Psoas muscle (tissue), 8 donors: ENCODE data around the gene OTOG. TPM values are rescaled to one million over a fixed set of nuclear protein-coding genes. Genes with fewer than 3 reads are reported as not detected.

Experiments
- ATAC-seq, 4 donors: fragments of 200-7000 bp; cut with Tn5 transposase; one replicate each; pipeline ENCODE4 v1.9.1; 2020; ENCODE audit warnings: moderate library complexity in 3 of 4, mild to moderate bottlenecking in 2 of 4
- DNase-seq, 2 donors: peaks; one replicate each; pipeline ENCODE4 v3.0.0-alpha.2; 2020
- H3K27ac ChIP-seq: fragments of 200-600 bp; one replicate; pipeline ENCODE4 v1.8.0; 2022
- H3K27me3 ChIP-seq, 3 donors: fragments of 200-600 bp in 1 of 3; one replicate each; pipeline versions ENCODE4 v1.6.1 to v1.8.0; 2013 to 2022; ENCODE audit warnings: low read length in 2 of 3, mild to moderate bottlenecking in 2 of 3, moderate library complexity in 1 of 3; ENCODE audit not compliant: insufficient read depth in 3 of 3
- H3K36me3 ChIP-seq, 2 donors: fragments of 200-600 bp in 1 of 2; one replicate each; pipeline versions ENCODE4 v1.6.1 to v1.8.0; 2013 to 2022; ENCODE audit warnings: low read depth in 1 of 2, mild to moderate bottlenecking in 1 of 2, moderate library complexity in 1 of 2; ENCODE audit not compliant: insufficient read depth in 1 of 2
- H3K4me1 ChIP-seq: fragments of 200-600 bp; one replicate; pipeline ENCODE4 v1.8.0; 2022
- H3K4me3 ChIP-seq: fragments of 200-600 bp; one replicate; pipeline ENCODE4 v1.8.0; 2022; ENCODE audit warnings: mild to moderate bottlenecking
- H3K9me3 ChIP-seq: fragments of 200-600 bp; one replicate; pipeline ENCODE4 v1.8.0; 2022
- WGBS, 3 donors: extraction: QIAGEN DNeasy Blood & Tissue Kit; methylation state at CpG; one replicate each; pipeline versions ENCODE4 v1.1.6 to v1.1.7; 2013; 5-methylcytosine and 5-hydroxymethylcytosine counted together
- intact Hi-C, 2 donors: fragments of 100-400 bp; cut with DNase I; formaldehyde crosslinking; loops; one replicate each; pipeline versions ENCODE4 v1.11.0 to v1.14.2; 2022
- polyA plus RNA-seq, 3 donors: library from polyadenylated mRNA; stranded (reverse); fragments of 200-250 nt; gene quantifications; one replicate each; pipeline ENCODE4 v1.2.3, GENCODE V29; 2013
- total RNA-seq, 4 donors: library from RNA; stranded (reverse); fragmentation: NEBNext Ultra II Directional in 2 of 4; extraction: Animal tissue kit (Norgen Biotek cat#: 25700) in 2 of 4; gene quantifications; one replicate each; pipeline versions ENCODE4 v1.2.1 to v1.2.4, GENCODE V29; 2021 to 2023
- TF ChIP-seq, protein P1 (sequence below): fragments of 200-600 bp; IDR thresholded peaks from one replicate; pipeline ENCODE4 v1.8.0; 2022; ENCODE audit warnings: antibody characterized with exemption
- donor health status: healthy with polysubstance abuse.
- donor health status: DM: no; HTN: no; CAD: no; lungs with moderate emphysema.
- donor health status: Bipolar disorder and iron deficiency.
- donor health status: healthy.
- donor health status: DM: yes; HTN: yes; CAD: no.
- donor health status: DM: no; HTN: no; CAD: no.
- donor health status: DM: no; HTN: no; CAD: no.
- donor health status: DM: yes; HTN: yes; CAD: no.

OTOG gene
- total and polyA plus RNA-seq, 7 donors, result not detected

DNA sequence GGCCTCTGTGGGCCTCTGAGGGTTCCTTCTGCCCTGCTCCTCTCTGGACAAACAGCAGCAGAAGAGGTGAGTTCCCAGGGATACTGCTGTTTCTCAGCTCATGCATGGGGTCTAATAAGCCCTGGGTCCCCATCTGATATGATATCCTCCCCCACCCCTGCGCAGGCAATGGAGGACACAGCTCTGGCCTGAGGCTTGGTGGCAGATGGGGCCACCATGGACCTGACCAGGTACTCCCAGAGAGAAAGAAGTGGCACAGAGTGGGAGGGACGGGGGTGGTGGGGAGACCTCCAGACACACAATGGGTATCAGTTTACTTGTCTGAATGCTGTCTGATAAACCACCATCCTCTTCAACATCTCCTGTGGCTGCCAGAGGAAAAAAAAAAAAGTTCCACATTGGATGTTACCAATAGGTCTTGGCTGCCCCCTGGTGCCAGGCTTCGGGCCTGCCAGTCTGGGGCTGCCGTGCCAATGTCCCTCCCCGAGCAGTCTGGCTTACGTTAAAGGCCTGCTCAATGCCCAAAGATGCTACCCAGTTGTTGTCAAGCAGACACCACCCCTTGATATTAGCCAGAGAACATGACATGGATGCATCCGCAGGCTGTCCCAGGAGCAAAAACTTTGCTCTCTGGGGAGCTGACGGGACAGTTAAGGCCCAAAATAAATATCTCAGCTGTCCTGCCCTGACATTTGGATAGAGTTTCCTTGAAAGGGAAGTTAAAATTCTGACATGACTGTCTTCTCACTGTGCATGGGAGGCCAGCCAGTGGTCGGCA, 42.5 kb upstream of the OTOG start:
- Histone ChIP-seq H3K9me3 (no peaks in the 10 kb centered on the region), H3K4me1 (no peaks in the 10 kb centered on the region), H3K4me3 (no peak overlapping the region), H3K27ac (peak overlapping the region; percentile 18), H3K36me3 (no peaks in the 10 kb centered on the region), H3K27me3 (no peaks in the 10 kb centered on the region)
- peak; percentile 88 to 97 (median 90) for ATAC-seq
- intact Hi-C loops, result loop anchor here (1.0 to 2.0 kb wide), 4 partner anchors 120 to 276 kb away; no protein-coding TSS in a partner anchor
- 17 to 27% (median 22%) methylated on average over 9 of the region's 9 CpGs for WGBS, 3 donors
- DNase-seq, result peak; percentile 82 to 94
- TF ChIP-seq, protein P1, sequence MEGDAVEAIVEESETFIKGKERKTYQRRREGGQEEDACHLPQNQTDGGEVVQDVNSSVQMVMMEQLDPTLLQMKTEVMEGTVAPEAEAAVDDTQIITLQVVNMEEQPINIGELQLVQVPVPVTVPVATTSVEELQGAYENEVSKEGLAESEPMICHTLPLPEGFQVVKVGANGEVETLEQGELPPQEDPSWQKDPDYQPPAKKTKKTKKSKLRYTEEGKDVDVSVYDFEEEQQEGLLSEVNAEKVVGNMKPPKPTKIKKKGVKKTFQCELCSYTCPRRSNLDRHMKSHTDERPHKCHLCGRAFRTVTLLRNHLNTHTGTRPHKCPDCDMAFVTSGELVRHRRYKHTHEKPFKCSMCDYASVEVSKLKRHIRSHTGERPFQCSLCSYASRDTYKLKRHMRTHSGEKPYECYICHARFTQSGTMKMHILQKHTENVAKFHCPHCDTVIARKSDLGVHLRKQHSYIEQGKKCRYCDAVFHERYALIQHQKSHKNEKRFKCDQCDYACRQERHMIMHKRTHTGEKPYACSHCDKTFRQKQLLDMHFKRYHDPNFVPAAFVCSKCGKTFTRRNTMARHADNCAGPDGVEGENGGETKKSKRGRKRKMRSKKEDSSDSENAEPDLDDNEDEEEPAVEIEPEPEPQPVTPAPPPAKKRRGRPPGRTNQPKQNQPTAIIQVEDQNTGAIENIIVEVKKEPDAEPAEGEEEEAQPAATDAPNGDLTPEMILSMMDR, result peak; percentile 96

DNA sequence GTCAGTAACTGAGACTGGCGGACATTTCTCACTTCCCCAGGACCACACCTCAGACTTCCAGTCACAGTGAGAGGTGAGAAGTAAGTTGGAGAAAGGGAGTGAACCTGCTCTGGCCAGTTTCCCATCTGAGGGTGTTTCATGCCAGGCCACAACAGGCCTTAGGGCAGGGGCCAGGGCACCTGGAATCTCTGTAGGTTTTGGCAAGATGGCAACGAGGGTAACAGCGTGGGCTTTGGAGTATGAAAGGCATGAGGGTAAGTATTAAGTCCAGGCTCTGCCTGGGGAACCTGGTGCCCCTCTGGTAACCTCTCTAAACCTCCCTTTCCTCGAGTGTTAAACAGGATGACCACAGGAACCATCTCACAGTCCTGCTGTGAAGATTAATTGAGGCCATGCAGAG, 41.9 kb upstream of the OTOG start:
- Histone ChIP-seq H3K4me3 (no peak overlapping the region), H3K36me3 (no peaks in the 10 kb centered on the region), H3K4me1 (no peaks in the 10 kb centered on the region), H3K9me3 (no peaks in the 10 kb centered on the region), H3K27me3 (no peaks in the 10 kb centered on the region), H3K27ac (peak overlapping the region; percentile 18)
- 48 to 78% (median 62%) methylated on average over 4 of the region's 4 CpGs for WGBS, 3 donors
- TF ChIP-seq, protein P1, result no peak
- intact Hi-C loops, result loop anchor here (1.0 to 2.0 kb wide), 3 partner anchors 149 to 276 kb away; no protein-coding TSS in a partner anchor
- ATAC-seq (peak in 2 of 4 donors; percentile 5 to 20), DNase-seq (no peak)

DNA sequence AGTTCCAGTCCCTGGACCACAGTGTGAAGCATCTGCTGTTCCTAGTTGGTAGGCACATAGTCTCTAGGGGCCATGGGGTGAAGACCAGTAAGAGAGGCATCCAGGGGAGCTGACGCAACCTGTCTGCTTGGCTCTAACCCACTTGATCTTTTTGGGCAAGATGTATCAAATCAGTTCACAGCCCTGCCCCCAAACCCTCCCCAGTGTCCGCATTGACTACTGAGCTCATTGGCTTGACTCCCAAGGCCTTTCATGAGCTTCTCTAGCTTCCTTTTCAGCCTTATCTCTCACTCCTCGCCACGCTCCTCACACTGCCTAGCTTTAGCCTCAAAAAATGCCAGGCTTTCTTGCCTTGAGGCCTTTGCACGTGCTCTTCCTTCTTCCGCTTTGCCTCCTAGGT, 40.7 kb upstream of the OTOG start:
- 95 to 97% (median 97%) methylated on average over 6 of the region's 6 CpGs for WGBS, 3 donors
- ATAC-seq (no peak), DNase-seq (no peak)
- H3K4me1 ChIP-seq, result no peaks in the 10 kb centered on the region
- H3K27me3 ChIP-seq, result no peaks in the 10 kb centered on the region
- TF ChIP-seq, protein P1, result no peak
- H3K36me3 ChIP-seq, result no peaks in the 10 kb centered on the region
- intact Hi-C loops, result no loop called here
- H3K4me3 ChIP-seq, result no peak overlapping the region
- no peaks in the 10 kb centered on the region for H3K9me3 ChIP-seq
- no peak overlapping the region for H3K27ac ChIP-seq

DNA sequence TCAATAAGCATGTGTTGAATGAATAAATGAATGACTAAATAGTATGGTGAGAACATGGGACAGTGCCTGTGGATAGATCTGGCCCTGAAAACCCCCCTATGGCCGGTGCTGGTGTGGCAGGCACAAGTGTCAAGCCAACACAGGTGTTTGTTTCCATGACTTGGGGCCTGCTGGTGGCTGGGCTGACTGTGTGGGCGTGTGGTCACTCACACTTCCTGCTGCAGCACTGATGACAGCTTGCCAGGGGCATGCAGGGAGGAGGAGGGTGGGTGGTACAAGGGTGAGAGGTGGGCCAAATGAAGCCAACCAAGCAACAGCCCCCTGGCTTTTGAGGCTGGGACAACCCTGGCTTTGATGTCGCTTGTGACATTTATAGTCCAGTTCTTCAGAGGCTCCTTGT, 40.1 kb upstream of the OTOG start:
- H3K9me3 ChIP-seq, result no peaks in the 10 kb centered on the region
- ATAC-seq (no peak), DNase-seq (no peak)
- no peaks in the 10 kb centered on the region for H3K27me3 ChIP-seq
- 76 to 79% (median 79%) methylated on average over 3 of the region's 3 CpGs for WGBS, 3 donors
- intact Hi-C loops, result no loop called here
- TF ChIP-seq, protein P1, result no peak
- no peak overlapping the region for H3K4me3 ChIP-seq
- no peak overlapping the region for H3K27ac ChIP-seq
- H3K4me1 ChIP-seq, result no peaks in the 10 kb centered on the region
- no peaks in the 10 kb centered on the region for H3K36me3 ChIP-seq
